ENCODE measurements around the gene LYPD6B.

The LYPD6B gene

GRCh38 chr2:149008381-149008780, 30.1 kb upstream of the LYPD6B start:
- Histone ChIP-seq H3K27ac (no peak overlapping the region), H2AFZ (no peak overlapping the region), H3K4me2 (ENCODE audit: low read length) (no peak overlapping the region), H3K4me3 (ENCODE audit: low read depth, low read length) (no peak overlapping the region), H3K4me1 (no peaks in the 10 kb centered on the region), H3K79me2 (no peaks in the 10 kb centered on the region), H3K27me3 (ENCODE audit: control insufficient read depth, insufficient read depth, low read length) (no peaks in the 10 kb centered on the region), H3K9ac (no peak overlapping the region), H3K9me3 (ENCODE audit: control insufficient read depth, low read length) (no peaks in the 10 kb centered on the region), H3K36me3 (ENCODE audit: control insufficient read depth, insufficient read depth, low read length) (no peaks in the 10 kb centered on the region)
- TF ChIP-seq CTCF (IDR thresholded peaks at IDR 0.05): no peak

GRCh38 chr2:149009576-149010461, 28.7 kb upstream of the LYPD6B start:
- Histone ChIP-seq H3K4me1 (no peaks in the 10 kb centered on the region), H3K27ac (no peak overlapping the region), H3K36me3 (ENCODE audit: control insufficient read depth, insufficient read depth, low read length) (no peaks in the 10 kb centered on the region), H3K9me3 (ENCODE audit: control insufficient read depth, low read length) (no peaks in the 10 kb centered on the region), H3K4me3 (ENCODE audit: low read depth, low read length) (no peak overlapping the region), H3K79me2 (no peaks in the 10 kb centered on the region), H2AFZ (no peak overlapping the region), H3K27me3 (ENCODE audit: control insufficient read depth, insufficient read depth, low read length) (no peaks in the 10 kb centered on the region), H3K9ac (no peak overlapping the region), H3K4me2 (ENCODE audit: low read length) (no peak overlapping the region)
- no peak for TF ChIP-seq CTCF (IDR thresholded peaks at IDR 0.05)

- H3K4me3 ChIP-seq (ENCODE audit: low read depth, low read length): no peak overlapping the region
- H2AFZ ChIP-seq: no peak overlapping the region
- H3K9ac ChIP-seq: no peak overlapping the region
- no peaks in the 10 kb centered on the region for H3K79me2 ChIP-seq
- no peaks in the 10 kb centered on the region for H3K4me1 ChIP-seq
- H3K27ac ChIP-seq: no peak overlapping the region
- no peak overlapping the region for H3K4me2 ChIP-seq (ENCODE audit: low read length)
- TF ChIP-seq CTCF (IDR thresholded peaks at IDR 0.05): no peak
- no peaks in the 10 kb centered on the region for H3K9me3 ChIP-seq (ENCODE audit: control insufficient read depth, low read length)
- H3K27me3 ChIP-seq (ENCODE audit: control insufficient read depth, insufficient read depth, low read length): no peaks in the 10 kb centered on the region
- no peaks in the 10 kb centered on the region for H3K36me3 ChIP-seq (ENCODE audit: control insufficient read depth, insufficient read depth, low read length)
Observed at GRCh38 chr2:149012545-149012944, 26.0 kb upstream of the LYPD6B start.

- no peaks in the 10 kb centered on the region for H3K27me3 ChIP-seq (ENCODE audit: control insufficient read depth, insufficient read depth, low read length)
- H3K79me2 ChIP-seq: no peaks in the 10 kb centered on the region
- no peak overlapping the region for H3K4me2 ChIP-seq (ENCODE audit: low read length)
- TF ChIP-seq CTCF (IDR thresholded peaks at IDR 0.05): no peak
- no peak overlapping the region for H3K9ac ChIP-seq
- no peak overlapping the region for H3K27ac ChIP-seq
- no peak overlapping the region for H2AFZ ChIP-seq
- H3K4me1 ChIP-seq: no peaks in the 10 kb centered on the region
- no peaks in the 10 kb centered on the region for H3K36me3 ChIP-seq (ENCODE audit: control insufficient read depth, insufficient read depth, low read length)
- H3K4me3 ChIP-seq (ENCODE audit: low read depth, low read length): no peak overlapping the region
- H3K9me3 ChIP-seq (ENCODE audit: control insufficient read depth, low read length): no peaks in the 10 kb centered on the region
Observed at GRCh38 chr2:149015501-149015900, 23.0 kb upstream of the LYPD6B start.
